Mucosa of descending colon (tissue), 3 donors: ENCODE measurements around the gene SAP130. TPM values are rescaled to one million over a fixed set of nuclear protein-coding genes. Genes with fewer than 3 reads are reported as not detected.
"Not testable (repeated sequence)": the region's sequence is repeated elsewhere in the genome, so short reads cannot be mapped to it uniquely, and the experiment has no call there.

Experiments used
- ATAC-seq: fragments of 200-7000 bp; cut with Tn5 transposase; one replicate; pipeline ENCODE4 v1.9.1; 2020; ENCODE audit warnings: mild to moderate bottlenecking, moderate library complexity
- DNase-seq, 3 donors: peaks; one replicate each; pipeline ENCODE4 v3.0.0-alpha.2; 2020
- H3K36me3 ChIP-seq: fragments of 200-600 bp; one replicate; pipeline ENCODE4 v1.8.0; 2021; ENCODE audit warnings: low read depth, mild to moderate bottlenecking
- H3K4me1 ChIP-seq: fragments of 200-600 bp; one replicate; pipeline ENCODE4 v1.8.0; 2021; ENCODE audit warnings: low read depth, mild to moderate bottlenecking
- H3K4me3 ChIP-seq: fragments of 200-600 bp; one replicate; pipeline ENCODE4 v1.8.0; 2021; ENCODE audit warnings: mild to moderate bottlenecking
- H3K9me3 ChIP-seq: fragments of 200-600 bp; one replicate; pipeline ENCODE4 v1.8.0; 2021; ENCODE audit warnings: mild to moderate bottlenecking
- CTCF ChIP-seq: fragments of 200-600 bp; IDR thresholded peaks from one replicate; pipeline ENCODE4 v1.8.0; 2022; ENCODE audit warnings: antibody characterized with exemption, mild to moderate bottlenecking
- intact Hi-C, 2 donors: fragments of 100-400 bp; cut with DNase I in 1 of 2; cut with micrococcal nuclease in 1 of 2; formaldehyde crosslinking; loops; one replicate each; pipeline versions ENCODE4 v1.11.0 to v1.11.1; 2022; cut with DNase I, micrococcal nuclease
- total RNA-seq, 3 donors: library from RNA; stranded (reverse); fragmentation: NEBNext Ultra II Directional in 2 of 3; extraction: Animal tissue kit (Norgen Biotek cat#: 25700) in 2 of 3; gene quantifications; one replicate each; pipeline versions ENCODE4 v1.2.1 to v1.2.4, GENCODE V29; 2021 to 2023
- donor health status: DM: no; HTN: no; CAD: no; lungs with moderate emphysema.
- donor health status: DM: no; HTN: no; CAD: no.
- donor health status: DM: no; HTN: yes; CAD: no.

The SAP130 gene
- total RNA-seq, 3 donors from 2014 or later = 26.0 to 31.7 (median 29.8) TPM

DNA sequence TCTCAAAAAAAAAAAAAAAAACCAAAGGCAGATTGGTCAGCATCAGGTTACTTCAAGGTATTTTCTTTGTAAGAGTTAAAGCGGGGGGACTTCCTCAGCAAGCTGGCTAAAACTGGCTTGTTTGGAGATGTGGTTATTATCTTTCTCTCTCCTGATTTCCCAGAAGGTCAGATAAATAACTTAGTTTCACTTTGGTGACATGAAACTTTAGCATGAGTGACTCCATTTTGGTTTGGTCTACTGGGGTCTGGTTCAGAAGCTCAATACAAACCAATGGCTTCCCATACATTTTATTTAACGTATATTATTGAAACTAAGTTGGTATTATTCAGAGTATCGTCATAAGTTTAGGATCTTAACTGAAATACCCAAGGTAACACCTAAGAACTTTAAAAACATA is 100.5 kb downstream of the SAP130 start:
- DNase-seq (no peak), ATAC-seq (no peak)
- intact Hi-C loops = no loop called here
- Histone ChIP-seq H3K4me1 (no peaks in the 10 kb centered on the region), H3K36me3 (no peaks in the 10 kb centered on the region), H3K9me3 (no peaks in the 10 kb centered on the region), H3K4me3 (no peak overlapping the region)
- no peak for TF ChIP-seq CTCF

GRCh38 chr2:127917916-127918315 is 109.9 kb downstream of the SAP130 start:
- no peak for ATAC-seq
- no peak overlapping the region for H3K4me3 ChIP-seq
- TF ChIP-seq CTCF = no peak
- no peaks in the 10 kb centered on the region for H3K36me3 ChIP-seq
- intact Hi-C loops = no loop called here
- DNase-seq = no peak
- no peaks in the 10 kb centered on the region for H3K4me1 ChIP-seq
- H3K9me3 ChIP-seq = no peaks in the 10 kb centered on the region

DNA sequence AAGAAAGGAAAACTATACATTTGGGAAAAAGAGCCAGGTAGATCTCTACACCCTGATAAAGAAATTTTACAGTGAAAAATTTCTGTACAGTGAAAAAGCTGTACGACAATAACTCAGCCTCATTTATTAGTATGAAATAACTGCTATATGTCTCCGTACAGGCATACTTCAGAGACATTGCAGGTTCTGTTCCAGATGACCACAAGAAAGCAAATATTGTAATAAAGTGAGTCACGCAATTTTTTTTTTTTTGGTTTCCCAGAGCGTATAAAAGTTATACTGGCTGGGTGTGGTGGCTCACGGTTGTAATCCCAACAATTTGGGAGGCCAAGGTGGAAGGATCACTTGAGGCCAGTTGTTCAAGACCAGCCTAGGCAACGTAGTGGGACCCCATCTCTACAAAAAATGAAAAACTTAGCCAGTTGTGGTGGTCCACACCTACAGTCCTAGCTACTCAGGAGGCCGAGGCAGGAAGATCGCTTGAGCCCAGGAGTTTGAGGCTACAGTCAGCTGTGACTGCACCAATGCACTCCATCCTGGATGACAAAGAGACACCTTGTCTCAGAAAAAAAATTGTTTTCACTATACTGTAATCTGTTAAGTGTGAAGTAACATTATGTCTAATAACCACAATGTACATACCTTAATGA is 113.9 kb downstream of the SAP130 start:
- ATAC-seq (peak; percentile 96), DNase-seq (peak in 1 of 3 donors; percentile 18)
- intact Hi-C loops = no loop called here

GRCh38 chr2:127911737-127912136 is 116.1 kb downstream of the SAP130 start:
- Histone ChIP-seq H3K36me3 (no peaks in the 10 kb centered on the region), H3K4me1 (no peaks in the 10 kb centered on the region), H3K4me3 (no peak overlapping the region), H3K9me3 (no peaks in the 10 kb centered on the region)
- TF ChIP-seq CTCF = no peak
- no peak for DNase-seq
- ATAC-seq = no peak
- intact Hi-C loops = no loop called here

More for the DNA sequence above, 113.9 kb downstream of the SAP130 start:
- Histone ChIP-seq H3K4me3 (no peak overlapping the region), H3K36me3 (no peaks in the 10 kb centered on the region), H3K9me3 (no peaks in the 10 kb centered on the region), H3K4me1 (no peaks in the 10 kb centered on the region)
- TF ChIP-seq CTCF = no peak

- Histone ChIP-seq H3K4me1 (no peaks in the 10 kb centered on the region), H3K4me3 (no peak overlapping the region), H3K9me3 (no peaks in the 10 kb centered on the region), H3K36me3 (no peaks in the 10 kb centered on the region)
- intact Hi-C loops = no loop called here
- no peak for DNase-seq
- ATAC-seq = no peak
- no peak for TF ChIP-seq CTCF
Measured at GRCh38 chr2:127910415-127910814, 117.4 kb downstream of the SAP130 start.

DNA sequence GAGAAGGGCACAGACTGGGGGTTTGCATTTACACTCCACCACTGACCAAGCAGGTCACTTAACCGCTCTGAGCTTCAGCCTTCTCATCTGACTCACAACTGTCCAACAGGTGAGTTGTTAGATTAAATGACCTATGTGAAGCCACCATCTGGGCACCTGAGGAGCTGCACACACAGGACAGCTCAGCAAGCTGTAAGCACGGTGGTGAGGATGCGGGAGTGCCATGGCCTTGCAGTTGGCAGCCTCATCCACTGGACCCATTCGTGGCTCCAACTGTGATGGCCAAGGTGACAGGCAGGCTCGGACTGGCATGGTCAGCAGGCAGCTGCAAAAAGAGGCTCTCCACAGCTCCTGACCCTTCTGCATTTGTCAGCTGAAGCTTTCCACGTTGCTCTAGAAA is 118.8 kb downstream of the SAP130 start:
- no peaks in the 10 kb centered on the region for H3K4me1 ChIP-seq
- no peak overlapping the region for H3K4me3 ChIP-seq
- DNase-seq (no peak), ATAC-seq (peak; percentile 71)
- TF ChIP-seq CTCF = no peak
- H3K9me3 ChIP-seq = no peaks in the 10 kb centered on the region
- intact Hi-C loops = no loop called here
- H3K36me3 ChIP-seq = no peaks in the 10 kb centered on the region

GRCh38 chr2:127907733-127908400 is 120.0 kb downstream of the SAP130 start:
- intact Hi-C loops, H3K4me3 ChIP-seq, H3K4me1 ChIP-seq, DNase-seq, H3K9me3 ChIP-seq, H3K36me3 ChIP-seq: not testable (repeated sequence)
- ATAC-seq = peak; percentile 83
